ENCODE measurements around the gene BOLA1. TPM values are rescaled to one million over a fixed set of nuclear protein-coding genes. Genes with fewer than 3 reads are reported as not detected.
"Not testable (repeated sequence)": the region's sequence is repeated elsewhere in the genome, so short reads cannot be mapped to it uniquely, and the experiment has no call there.

The BOLA1 gene
- total RNA-seq, 1 experiment from 2014 or later = 17.4 TPM

- no peaks in the 10 kb centered on the region for H3K9me3 Mint-ChIP-seq (ENCODE audit: unreplicated experiment)
- H3K36me3 Mint-ChIP-seq (ENCODE audit: insufficient read depth, unreplicated experiment) = no peaks in the 10 kb centered on the region
- H3K4me3 Mint-ChIP-seq (ENCODE audit: unreplicated experiment) = no peak overlapping the region
- CTCF ChIA-PET = interaction anchor here (0.6 to 1.3 kb wide), 5 partner anchors 8 to 631 kb away, joined by 3 to 5 read pairs (median 3); no protein-coding TSS in a partner anchor
- POLR2A ChIA-PET = interaction anchor here (0.5 to 11.7 kb wide), 35 partner anchors 8 to 692 kb away, joined by 3 to 632 read pairs (median 14); partner anchors contain the start of genes ANP32E, BOLA1, MCL1 and MTMR11
- H3K27me3 Mint-ChIP-seq (ENCODE audit: insufficient read depth, unreplicated experiment) = no peaks in the 10 kb centered on the region
- no peak overlapping the region for H3K27ac Mint-ChIP-seq (ENCODE audit: low read depth, unreplicated experiment)
- intact Hi-C loops (cut with micrococcal nuclease) = no loop called here
- no peak for TF ChIP-seq CTCF (IDR thresholded peaks at IDR 0.05; ENCODE audit: unreplicated experiment)
- DNase-seq (ENCODE audit: unreplicated experiment) = peak; percentile 94
- no TSS peak for BruUV-seq (replicated peaks)
- H3K4me1 Mint-ChIP-seq (ENCODE audit: insufficient read depth, unreplicated experiment) = no peaks in the 10 kb centered on the region
Observed at GRCh38 chr1:149885339-149886120, 13.8 kb upstream of the BOLA1 start.

GRCh38 chr1:149886121-149886395, 13.3 kb upstream of the BOLA1 start:
- intact Hi-C loops (cut with micrococcal nuclease); H3K4me3 Mint-ChIP-seq (ENCODE audit: unreplicated experiment): not testable (repeated sequence)

GRCh38 chr1:149886396-149887195, 12.8 kb upstream of the BOLA1 start:
- no peak overlapping the region for H3K4me3 Mint-ChIP-seq (ENCODE audit: unreplicated experiment)
- DNase-seq (ENCODE audit: unreplicated experiment) = peak; percentile 100
- H3K27ac Mint-ChIP-seq (ENCODE audit: low read depth, unreplicated experiment) = no peak overlapping the region
- POLR2A ChIA-PET = interaction anchor here (0.6 to 11.7 kb wide), 64 partner anchors 9 to 1120 kb away, joined by 3 to 632 read pairs (median 8); partner anchors contain the start of genes ANP32E, BOLA1, MCL1 and MINDY1
- no peak for TF ChIP-seq CTCF (IDR thresholded peaks at IDR 0.05; ENCODE audit: unreplicated experiment)
- CTCF ChIA-PET = interaction anchor here (0.8 to 1.7 kb wide), 5 partner anchors 9 to 279 kb away, joined by 3 to 8 read pairs (median 4); no protein-coding TSS in a partner anchor
- BruUV-seq (replicated peaks) = TSS peak; percentile 82
- intact Hi-C loops (cut with micrococcal nuclease) = loop anchor here (1.0 kb wide), 2 partner anchors 53 to 283 kb away; no protein-coding TSS in a partner anchor
- no peaks in the 10 kb centered on the region for H3K9me3 Mint-ChIP-seq (ENCODE audit: unreplicated experiment)
- H3K4me1 Mint-ChIP-seq (ENCODE audit: insufficient read depth, unreplicated experiment) = no peaks in the 10 kb centered on the region
- H3K27me3 Mint-ChIP-seq (ENCODE audit: insufficient read depth, unreplicated experiment) = no peaks in the 10 kb centered on the region
- no peaks in the 10 kb centered on the region for H3K36me3 Mint-ChIP-seq (ENCODE audit: insufficient read depth, unreplicated experiment)

More at GRCh38 chr1:149886121-149886395, 13.3 kb upstream of the BOLA1 start:
- ChIA-PET POLR2A (interaction anchor here (0.6 to 11.7 kb wide), 39 partner anchors 9 to 989 kb away, joined by 3 to 632 read pairs (median 14); partner anchors contain the start of genes ANP32E, BOLA1, MCL1 and MTMR11), CTCF (interaction anchor here (0.8 to 1.3 kb wide), 2 partner anchors 8 to 42 kb away, joined by 3 read pairs; no protein-coding TSS in a partner anchor)
- TSS peak; percentile 70 for BruUV-seq (replicated peaks)
- H3K9me3 Mint-ChIP-seq (ENCODE audit: unreplicated experiment); H3K4me1 Mint-ChIP-seq (ENCODE audit: insufficient read depth, unreplicated experiment); H3K27ac Mint-ChIP-seq (ENCODE audit: low read depth, unreplicated experiment); H3K27me3 Mint-ChIP-seq (ENCODE audit: insufficient read depth, unreplicated experiment); H3K36me3 Mint-ChIP-seq (ENCODE audit: insufficient read depth, unreplicated experiment); DNase-seq (ENCODE audit: unreplicated experiment): not testable (repeated sequence)

- DNase-seq (ENCODE audit: unreplicated experiment); H3K9me3 Mint-ChIP-seq (ENCODE audit: unreplicated experiment): not testable (repeated sequence)
- CTCF ChIA-PET = interaction anchor here (0.5 to 1.7 kb wide), 4 partner anchors 43 to 279 kb away, joined by 3 to 8 read pairs (median 4); no protein-coding TSS in a partner anchor
Observed at GRCh38 chr1:149887196-149887455, 12.2 kb upstream of the BOLA1 start.

More at GRCh38 chr1:149887196-149887455, 12.2 kb upstream of the BOLA1 start:
- BruUV-seq (replicated peaks); H3K36me3 Mint-ChIP-seq (ENCODE audit: insufficient read depth, unreplicated experiment); H3K27me3 Mint-ChIP-seq (ENCODE audit: insufficient read depth, unreplicated experiment); H3K27ac Mint-ChIP-seq (ENCODE audit: low read depth, unreplicated experiment); H3K4me1 Mint-ChIP-seq (ENCODE audit: insufficient read depth, unreplicated experiment); H3K4me3 Mint-ChIP-seq (ENCODE audit: unreplicated experiment): not testable (repeated sequence)
- POLR2A ChIA-PET = interaction anchor here (0.6 to 11.7 kb wide), 67 partner anchors 8 to 1119 kb away, joined by 3 to 632 read pairs (median 7); partner anchors contain the start of genes ANP32E, BOLA1, MCL1 and MINDY1
- intact Hi-C loops (cut with micrococcal nuclease) = loop anchor here (1.0 kb wide), 2 partner anchors 52 to 282 kb away; no protein-coding TSS in a partner anchor

All from MCF 10A (cell line).